Stimulated activated naive CD8-positive, alpha-beta T cell treated with anti-CD3 and anti-CD28 coated beads, Interleukin-15, Interleukin-2, amounts not matched to agents 100 U/mL and 50 U/mL, for 24 hours (primary cell): Measurements from ENCODE around the gene BTBD16.

Experiments
- ATAC-seq: fragments of 150-1000 bp; cut with Tn5 transposase; one replicate; pipeline ENCODE4 v1.10.0; 2021
- DNase-seq: peaks from one replicate; pipeline ENCODE4 v3.0.0; 2021

BTBD16 gene

GRCh38 chr10:122248356-122249302 is 22.5 kb upstream of the BTBD16 start:
- no peak for DNase-seq
- ATAC-seq: no peak

- ATAC-seq (no peak), DNase-seq (no peak)
Measured at GRCh38 chr10:122249303-122249850, 21.7 kb upstream of the BTBD16 start.

GRCh38 chr10:122249991-122250750 is 20.9 kb upstream of the BTBD16 start:
- DNase-seq: no peak
- no peak for ATAC-seq

- DNase-seq (no peak), ATAC-seq (no peak)
Measured at GRCh38 chr10:122251459-122252255, 19.4 kb upstream of the BTBD16 start.

- DNase-seq (no peak), ATAC-seq (no peak)
Measured at GRCh38 chr10:122252805-122253204, 18.3 kb upstream of the BTBD16 start.

GRCh38 chr10:122253605-122254004 is 17.5 kb upstream of the BTBD16 start:
- DNase-seq (no peak), ATAC-seq (no peak)

GRCh38 chr10:122254831-122255230 is 16.3 kb upstream of the BTBD16 start:
- no peak for ATAC-seq
- no peak for DNase-seq

- no peak for DNase-seq
- no peak for ATAC-seq
Measured at GRCh38 chr10:122255509-122256301, 15.4 kb upstream of the BTBD16 start.

GRCh38 chr10:122257041-122257440 is 14.1 kb upstream of the BTBD16 start:
- no peak for ATAC-seq
- DNase-seq: no peak

- DNase-seq (no peak), ATAC-seq (no peak)
Measured at GRCh38 chr10:122258136-122259074, 12.7 kb upstream of the BTBD16 start.

- DNase-seq (no peak), ATAC-seq (no peak)
Measured at GRCh38 chr10:122259075-122259466, 12.0 kb upstream of the BTBD16 start.

- DNase-seq (no peak), ATAC-seq (no peak)
Measured at GRCh38 chr10:122261584-122261983, 9.5 kb upstream of the BTBD16 start.

- DNase-seq: no peak
- ATAC-seq: no peak
Measured at GRCh38 chr10:122263971-122264370, 7.1 kb upstream of the BTBD16 start.

- ATAC-seq: no peak
- no peak for DNase-seq
Measured at GRCh38 chr10:122264436-122264835, 6.7 kb upstream of the BTBD16 start.

GRCh38 chr10:122264931-122265330 is 6.2 kb upstream of the BTBD16 start:
- DNase-seq (no peak), ATAC-seq (no peak)

- ATAC-seq: no peak
- no peak for DNase-seq
Measured at GRCh38 chr10:122265896-122266295, 5.2 kb upstream of the BTBD16 start.

- ATAC-seq: peak; percentile 63
- peak; percentile 63 for DNase-seq
Measured at GRCh38 chr10:122267849-122268737, 3.0 kb upstream of the BTBD16 start.

- DNase-seq (no peak), ATAC-seq (no peak)
Measured at GRCh38 chr10:122269059-122269687, 1.9 kb upstream of the BTBD16 start.
